GM06990 (cell line): ENCODE results near the gene PPP2R1B.

Experiments used
- DNase-seq: peaks from one replicate; pipeline ENCODE4 v3.0.0-alpha.2; 2011; ENCODE audit not compliant: insufficient read length; ENCODE audit errors: extremely low read depth
- H3K27me3 ChIP-seq: replicated peaks from 2 replicates; pipeline ENCODE4 v1.6.0; 2011; ENCODE audit warnings: low read length; ENCODE audit not compliant: control insufficient read depth, insufficient read depth
- H3K36me3 ChIP-seq: 2 replicates; pipeline ENCODE4 v1.5.1; 2011; ENCODE audit warnings: low read length; ENCODE audit not compliant: control insufficient read depth, insufficient read depth
- H3K4me3 ChIP-seq: replicated peaks from 2 replicates; pipeline ENCODE4 v1.5.1; 2011; ENCODE audit warnings: low read depth, mild to moderate bottlenecking, control low read depth, low read length
- TF ChIP-seq, protein P1 (sequence below): IDR thresholded peaks from 2 replicates; pipeline ENCODE4 v1.5.1; 2011; ENCODE audit warnings: low read length, control low read depth, mild to moderate bottlenecking, inconsistent platforms; ENCODE audit not compliant: insufficient read depth, poor library complexity, severe bottlenecking

Gene PPP2R1B

DNA sequence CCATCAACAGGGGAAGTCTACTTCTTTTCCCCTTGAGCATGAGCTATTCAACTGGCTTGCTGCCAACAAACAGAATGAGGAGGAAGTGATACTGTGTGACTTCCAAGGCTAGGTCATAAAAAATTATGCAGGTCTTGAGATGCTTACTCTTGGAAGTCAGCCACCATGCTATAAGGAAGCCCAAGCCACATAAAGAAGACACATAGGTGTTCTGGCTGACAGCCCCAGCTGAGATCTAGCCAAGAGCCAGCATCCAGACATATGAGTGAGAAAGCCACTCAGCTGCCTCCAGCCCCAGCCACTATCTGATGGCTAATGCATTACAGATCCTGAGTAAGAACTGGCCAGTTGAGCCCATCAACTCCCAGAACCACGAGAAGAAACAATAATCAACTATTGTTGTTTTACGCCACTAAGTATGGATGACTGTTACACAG, 31.0 kb upstream of the PPP2R1B start:
- peak; percentile 29 for DNase-seq
- TF ChIP-seq, protein P1, sequence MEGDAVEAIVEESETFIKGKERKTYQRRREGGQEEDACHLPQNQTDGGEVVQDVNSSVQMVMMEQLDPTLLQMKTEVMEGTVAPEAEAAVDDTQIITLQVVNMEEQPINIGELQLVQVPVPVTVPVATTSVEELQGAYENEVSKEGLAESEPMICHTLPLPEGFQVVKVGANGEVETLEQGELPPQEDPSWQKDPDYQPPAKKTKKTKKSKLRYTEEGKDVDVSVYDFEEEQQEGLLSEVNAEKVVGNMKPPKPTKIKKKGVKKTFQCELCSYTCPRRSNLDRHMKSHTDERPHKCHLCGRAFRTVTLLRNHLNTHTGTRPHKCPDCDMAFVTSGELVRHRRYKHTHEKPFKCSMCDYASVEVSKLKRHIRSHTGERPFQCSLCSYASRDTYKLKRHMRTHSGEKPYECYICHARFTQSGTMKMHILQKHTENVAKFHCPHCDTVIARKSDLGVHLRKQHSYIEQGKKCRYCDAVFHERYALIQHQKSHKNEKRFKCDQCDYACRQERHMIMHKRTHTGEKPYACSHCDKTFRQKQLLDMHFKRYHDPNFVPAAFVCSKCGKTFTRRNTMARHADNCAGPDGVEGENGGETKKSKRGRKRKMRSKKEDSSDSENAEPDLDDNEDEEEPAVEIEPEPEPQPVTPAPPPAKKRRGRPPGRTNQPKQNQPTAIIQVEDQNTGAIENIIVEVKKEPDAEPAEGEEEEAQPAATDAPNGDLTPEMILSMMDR: no peak
- H3K36me3 ChIP-seq: no peaks in the 10 kb centered on the region; the same call in none of the 2 replicates
- no peaks in the 10 kb centered on the region for H3K27me3 ChIP-seq
- H3K4me3 ChIP-seq: no peak overlapping the region

DNA sequence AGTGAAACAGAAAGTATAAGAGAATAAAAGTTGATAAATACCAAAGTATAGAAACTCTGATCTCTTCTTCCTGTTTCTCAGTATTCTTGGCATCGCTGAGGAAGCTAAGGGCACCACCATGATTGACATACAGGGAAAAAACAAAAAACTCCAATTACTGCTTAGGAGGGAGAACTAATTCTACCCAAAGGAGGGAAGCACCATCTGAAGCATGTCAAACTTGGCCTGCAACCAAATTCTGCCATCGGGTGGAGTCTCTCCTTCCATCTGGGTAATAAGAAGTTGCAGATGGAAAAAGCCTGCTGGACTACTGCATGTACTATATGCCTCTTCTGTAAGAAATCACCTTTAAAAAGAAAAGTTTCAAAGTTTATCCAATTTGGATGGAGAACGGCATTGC, 30.5 kb upstream of the PPP2R1B start:
- Histone ChIP-seq H3K36me3 (no peaks in the 10 kb centered on the region; the same call in none of the 2 replicates), H3K4me3 (no peak overlapping the region), H3K27me3 (no peaks in the 10 kb centered on the region)
- TF ChIP-seq, protein P1: no peak
- DNase-seq: no peak

DNA sequence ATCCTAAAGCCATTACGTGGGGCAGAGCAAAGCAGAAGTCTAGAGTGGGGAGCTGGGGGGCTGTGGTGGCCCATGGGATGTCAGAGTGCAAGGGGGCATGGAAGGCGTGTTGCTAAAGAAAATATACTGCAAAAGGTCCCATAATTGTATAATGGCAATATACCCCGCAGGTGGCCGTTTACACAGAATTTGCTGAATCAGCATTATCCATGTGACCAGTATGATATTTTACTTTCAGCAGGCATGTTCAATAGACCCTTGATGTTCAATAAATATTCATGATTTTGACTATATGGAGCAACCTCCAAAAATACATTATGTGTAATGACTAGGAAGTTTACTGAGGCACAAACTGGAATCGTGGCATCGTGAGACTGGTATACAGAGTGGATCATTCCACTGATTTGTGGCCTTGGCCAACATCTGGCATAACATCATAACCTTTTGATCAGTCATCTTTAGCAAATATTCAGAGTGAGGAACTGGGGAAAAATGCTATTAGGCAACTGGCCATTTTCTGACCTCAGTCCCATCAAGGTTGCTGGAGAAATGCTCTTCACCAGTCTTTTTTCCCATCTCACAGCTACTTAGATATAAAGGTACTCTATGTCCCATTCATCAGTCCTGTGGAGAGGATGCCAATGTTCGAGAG, 29.3 kb upstream of the PPP2R1B start:
- Histone ChIP-seq H3K36me3 (no peaks in the 10 kb centered on the region; the same call in 1 of the 2 replicates), H3K27me3 (no peaks in the 10 kb centered on the region), H3K4me3 (no peak overlapping the region)
- TF ChIP-seq, protein P1: no peak
- no peak for DNase-seq

DNA sequence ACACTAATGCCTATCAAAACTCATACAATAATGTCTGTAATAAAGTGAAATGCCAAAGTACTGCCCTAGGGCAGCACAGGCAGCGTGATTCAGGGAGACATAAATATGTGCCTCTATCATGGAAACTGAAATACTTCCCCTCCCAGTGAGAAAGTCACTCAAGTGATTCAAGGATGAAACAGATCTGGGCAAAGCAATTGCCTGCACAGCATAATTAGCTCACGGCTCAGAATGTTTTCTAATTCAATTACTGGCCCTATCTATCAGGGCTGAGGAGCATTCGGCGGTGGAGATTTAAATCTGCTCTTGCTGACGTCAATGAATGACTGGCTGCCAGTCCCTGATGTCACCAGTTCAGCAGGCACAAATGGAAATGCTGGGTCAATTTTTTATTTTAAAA, 27.7 kb upstream of the PPP2R1B start:
- H3K27me3 ChIP-seq: no peaks in the 10 kb centered on the region
- DNase-seq: no peak
- H3K4me3 ChIP-seq: no peak overlapping the region
- TF ChIP-seq, protein P1: no peak
- H3K36me3 ChIP-seq: no peaks in the 10 kb centered on the region; the same call in 1 of the 2 replicates

DNA sequence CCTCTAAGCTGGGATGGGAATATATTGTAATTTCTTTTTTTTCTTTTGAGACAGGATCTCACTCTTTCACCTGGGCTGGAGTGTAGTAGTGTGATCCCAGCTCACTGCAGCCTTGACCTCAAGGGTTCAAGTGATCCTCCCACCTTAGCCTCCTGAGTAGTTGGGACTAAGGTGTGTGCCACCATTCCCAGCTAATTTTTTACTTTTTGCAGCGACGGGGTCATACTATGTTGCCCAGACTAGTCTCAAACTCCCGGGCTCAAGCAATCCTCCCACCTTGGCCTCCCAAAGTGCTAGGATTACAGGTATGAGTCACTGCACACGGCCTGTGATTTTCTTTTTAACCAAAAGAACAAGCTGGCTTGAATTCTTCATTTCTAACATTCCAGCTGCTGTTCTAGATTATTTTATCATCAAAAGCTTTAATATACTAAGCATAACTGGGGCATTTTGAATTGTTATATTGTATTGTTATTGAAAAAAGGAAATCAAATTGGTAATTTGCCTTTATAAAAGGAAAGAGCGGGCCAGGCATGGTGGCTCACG, 26.8 kb upstream of the PPP2R1B start:
- Histone ChIP-seq H3K27me3 (no peaks in the 10 kb centered on the region), H3K36me3 (no peaks in the 10 kb centered on the region; the same call in 1 of the 2 replicates), H3K4me3 (no peak overlapping the region)
- TF ChIP-seq, protein P1: no peak
- DNase-seq: no peak

DNA sequence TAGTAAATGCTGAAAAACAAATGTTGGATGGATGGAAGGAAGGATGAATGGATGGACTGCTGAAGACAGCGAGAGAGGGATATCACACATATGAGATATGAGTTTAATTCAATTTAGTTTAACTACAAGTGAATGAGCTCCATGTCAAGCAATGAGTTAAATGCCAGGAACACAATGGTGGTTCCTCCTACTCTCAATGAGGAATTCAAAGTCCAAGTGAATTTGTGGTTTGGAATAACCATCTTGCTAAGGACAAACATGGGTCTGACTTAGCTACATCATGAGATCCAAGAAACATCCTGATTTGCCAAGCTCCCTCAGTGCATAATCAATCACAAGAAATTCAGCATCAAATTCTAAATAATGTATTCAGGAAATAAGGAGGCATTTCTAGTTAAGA, 26.1 kb upstream of the PPP2R1B start:
- DNase-seq: no peak

More for the DNA sequence above, 26.1 kb upstream of the PPP2R1B start:
- Histone ChIP-seq H3K27me3 (no peaks in the 10 kb centered on the region), H3K36me3 (no peaks in the 10 kb centered on the region; the same call in 1 of the 2 replicates), H3K4me3 (no peak overlapping the region)
- TF ChIP-seq, protein P1: no peak
